Cardiac fibroblast (primary cell): ENCODE results near the gene PRKG1.

Source experiments
- DNase-seq, 2 donors: peaks; one replicate each; pipeline versions ENCODE4 v3.0.0 to v3.0.0-alpha.2; 2010; ENCODE audit warnings: low read depth in 2 of 2
- H3K4me3 ChIP-seq, 2 donors: replicated peaks in 1 of 2; 1 replicate in 1 of 2; 2 replicates in 1 of 2; pipeline ENCODE4 v1.5.1; 2011; ENCODE audit warnings: low read depth in 2 of 2, low read length in 2 of 2, mild to moderate bottlenecking in 2 of 2, moderate library complexity in 1 of 2
- CTCF ChIP-seq: IDR thresholded peaks from one replicate; pipeline ENCODE4 v1.5.1; 2011; ENCODE audit warnings: low read depth, mild to moderate bottlenecking, low read length, inconsistent platforms

Gene PRKG1

GRCh38 chr10:52276986-52277385 is 1202.7 kb downstream of the PRKG1 start:
- no peak for TF ChIP-seq CTCF
- H3K4me3 ChIP-seq = no peak overlapping the region

GRCh38 chr10:52279546-52279945 is 1205.3 kb downstream of the PRKG1 start:
- no peak for DNase-seq
- TF ChIP-seq CTCF = no peak
- H3K4me3 ChIP-seq = no peak overlapping the region

More at GRCh38 chr10:52276986-52277385, 1202.7 kb downstream of the PRKG1 start:
- DNase-seq = no peak

GRCh38 chr10:52280051-52280450 is 1205.8 kb downstream of the PRKG1 start:
- DNase-seq = peak; percentile 21 to 51
- no peak overlapping the region for H3K4me3 ChIP-seq
- no peak for TF ChIP-seq CTCF

DNA sequence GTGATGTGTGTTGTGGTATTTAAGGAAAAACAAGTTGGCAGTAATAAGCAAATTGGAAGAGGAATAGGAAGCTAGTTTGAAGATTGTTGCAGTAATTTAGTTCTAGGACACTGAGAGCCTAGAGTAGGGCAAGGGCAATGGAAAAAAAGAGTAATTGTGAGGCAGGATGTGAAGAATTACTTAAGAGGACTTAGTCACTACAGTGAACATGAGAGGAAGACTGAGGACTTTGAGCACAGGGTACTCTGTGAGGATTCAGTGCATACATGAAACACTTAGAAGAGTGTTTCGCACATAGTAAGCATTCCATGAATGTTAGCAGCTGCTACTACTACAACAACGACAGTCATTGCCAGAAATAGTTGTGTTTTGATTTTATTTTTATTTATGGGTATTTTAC is 1208.9 kb downstream of the PRKG1 start:
- no peak for TF ChIP-seq CTCF
- H3K4me3 ChIP-seq = no peak overlapping the region
- peak; percentile 23 to 76 for DNase-seq

DNA sequence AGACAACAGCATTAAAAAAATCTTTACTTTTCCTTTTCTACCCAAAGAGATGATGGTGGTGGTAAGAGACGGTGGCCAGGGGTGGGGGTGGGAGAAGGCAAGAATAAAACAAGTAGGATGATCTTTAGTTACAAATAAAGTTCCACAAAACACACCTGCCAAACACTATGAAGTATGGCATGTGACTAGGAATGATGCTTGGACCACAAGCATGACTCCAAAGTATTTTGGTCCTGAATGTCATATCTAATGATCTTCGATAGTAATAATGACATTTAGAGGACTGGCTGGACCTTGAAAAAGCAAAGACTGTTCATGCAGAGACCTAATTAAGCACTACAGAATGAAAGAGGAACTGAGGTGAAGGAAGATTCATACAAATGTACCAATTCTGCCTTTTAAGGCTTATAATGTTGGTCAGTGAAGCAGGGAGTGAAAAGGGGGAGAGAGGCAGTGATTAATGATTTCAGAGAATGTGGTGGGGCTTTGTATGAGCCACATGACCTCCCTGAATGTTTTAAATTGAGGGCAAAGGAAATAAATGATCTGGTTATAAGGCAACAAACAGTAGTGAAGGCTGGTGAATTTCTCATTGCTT is 1210.2 kb downstream of the PRKG1 start:
- TF ChIP-seq CTCF = no peak

GRCh38 chr10:52287866-52288265 is 1213.6 kb downstream of the PRKG1 start:
- TF ChIP-seq CTCF = no peak
- no peak overlapping the region for H3K4me3 ChIP-seq
- no peak for DNase-seq

More for the DNA sequence above, 1210.2 kb downstream of the PRKG1 start:
- DNase-seq = no peak
- H3K4me3 ChIP-seq = no peak overlapping the region

DNA sequence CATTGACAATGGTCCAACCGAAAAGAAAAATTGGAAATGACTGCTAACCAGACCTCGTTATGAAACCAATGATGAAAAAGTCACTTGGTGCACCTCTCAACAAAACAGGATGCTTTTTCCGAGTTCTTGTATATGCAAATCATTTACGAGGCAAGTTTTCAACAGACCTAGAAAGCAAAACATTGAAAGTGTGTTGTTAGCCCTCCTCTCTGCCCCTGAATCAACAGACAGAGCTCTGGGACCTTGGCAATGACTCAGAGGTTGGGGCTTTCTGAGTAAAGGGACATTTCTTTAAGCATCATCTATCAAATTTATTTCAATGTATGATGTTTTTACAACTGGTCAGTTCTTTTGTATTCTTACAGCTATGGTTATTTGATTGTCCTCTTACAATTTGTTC is 1223.5 kb downstream of the PRKG1 start:
- TF ChIP-seq CTCF = no peak
- H3K4me3 ChIP-seq = no peak overlapping the region
- no peak for DNase-seq
